Epidermal melanocyte (primary cell): ENCODE measurements around the gene PUS10.
"Not testable (repeated sequence)": the region's sequence is repeated elsewhere in the genome, so short reads cannot be mapped to it uniquely, and the experiment has no call there.

Source experiments
- DNase-seq: peaks from one replicate; pipeline ENCODE4 v3.0.0; 2011; ENCODE audit warnings: low spot score; ENCODE audit not compliant: insufficient read length

The PUS10 gene

GRCh38 chr2:61017556-61018317, at the start of gene PUS10, which contains the start of gene PEX13:
TSS of gene PUS10 (minus strand) at chr2:61018255. CDS start at chr2:61011890, 6,365 bp downstream.
TSS of gene PEX13 (plus strand) at chr2:61017720. CDS start at chr2:61017760, 40 bp downstream.
- peak; percentile 69 for DNase-seq

GRCh38 chr2:61065714-61066709, 48.0 kb upstream of the PUS10 start, which contains the start of gene SANBR:
TSS of gene SANBR (plus strand) at chr2:61065871. CDS start at chr2:61070351, 4,480 bp downstream.
- DNase-seq = peak; percentile 59

- no peak for DNase-seq
Measured at GRCh38 chr2:61059382-61059781, 41.3 kb upstream of the PUS10 start.

GRCh38 chr2:61057562-61057961, 39.5 kb upstream of the PUS10 start:
- no peak for DNase-seq

GRCh38 chr2:61055557-61055956, 37.5 kb upstream of the PUS10 start:
- no peak for DNase-seq

GRCh38 chr2:61045999-61046398, 27.9 kb upstream of the PUS10 start:
- no peak for DNase-seq

- DNase-seq = no peak
Measured at GRCh38 chr2:61045226-61045625, 27.2 kb upstream of the PUS10 start.

GRCh38 chr2:61044636-61045035, 26.6 kb upstream of the PUS10 start:
- DNase-seq = no peak

- no peak for DNase-seq
Measured at GRCh38 chr2:61042807-61043206, 24.8 kb upstream of the PUS10 start.

GRCh38 chr2:61036643-61037042, 18.6 kb upstream of the PUS10 start:
- DNase-seq = not testable (repeated sequence)

- not testable (repeated sequence) for DNase-seq
Measured at GRCh38 chr2:61034592-61034991, 16.5 kb upstream of the PUS10 start.

GRCh38 chr2:61029533-61029932, 11.5 kb upstream of the PUS10 start:
- no peak for DNase-seq

- no peak for DNase-seq
Measured at GRCh38 chr2:61023670-61024069, 5.6 kb upstream of the PUS10 start.

GRCh38 chr2:61021228-61021660, 3.2 kb upstream of the PUS10 start:
- no peak for DNase-seq

- DNase-seq = no peak
Measured at GRCh38 chr2:61018798-61019197, 743 bp upstream of the PUS10 start.

- DNase-seq = no peak
Measured at GRCh38 chr2:61018318-61018755, 282 bp upstream of the PUS10 start.

GRCh38 chr2:61017003-61017555, 976 bp downstream of the PUS10 start:
- DNase-seq = peak; percentile 59

- DNase-seq = no peak
Measured at GRCh38 chr2:61016392-61017002, 1.6 kb downstream of the PUS10 start.

- no peak for DNase-seq
Measured at GRCh38 chr2:61015976-61016375, 2.1 kb downstream of the PUS10 start.

GRCh38 chr2:61014763-61015162, 3.3 kb downstream of the PUS10 start:
- DNase-seq = no peak

GRCh38 chr2:61013382-61013781, 4.7 kb downstream of the PUS10 start:
- DNase-seq = no peak
